ENCODE results near the gene COX19.

The COX19 gene

DNA sequence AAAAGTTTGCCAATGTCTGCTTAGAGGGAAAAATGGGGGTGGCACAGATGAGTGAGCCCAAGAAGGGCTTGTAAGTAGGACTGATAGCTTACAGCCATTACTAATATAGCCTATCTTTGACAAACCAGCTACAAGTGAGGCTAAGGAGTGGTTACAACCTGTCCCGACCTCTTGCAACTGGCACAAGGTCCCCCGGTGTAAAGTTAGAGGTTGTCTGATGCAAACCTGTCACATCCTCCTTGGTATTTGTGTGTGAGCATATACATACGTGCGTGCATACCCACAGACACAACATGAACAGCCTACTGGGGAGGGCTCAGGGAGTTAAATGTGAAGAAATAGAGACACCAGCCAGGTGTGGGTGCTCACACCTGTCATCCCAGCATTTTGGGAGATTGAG, 35.5 kb downstream of the COX19 start:
- DNase-seq: no peak

DNA sequence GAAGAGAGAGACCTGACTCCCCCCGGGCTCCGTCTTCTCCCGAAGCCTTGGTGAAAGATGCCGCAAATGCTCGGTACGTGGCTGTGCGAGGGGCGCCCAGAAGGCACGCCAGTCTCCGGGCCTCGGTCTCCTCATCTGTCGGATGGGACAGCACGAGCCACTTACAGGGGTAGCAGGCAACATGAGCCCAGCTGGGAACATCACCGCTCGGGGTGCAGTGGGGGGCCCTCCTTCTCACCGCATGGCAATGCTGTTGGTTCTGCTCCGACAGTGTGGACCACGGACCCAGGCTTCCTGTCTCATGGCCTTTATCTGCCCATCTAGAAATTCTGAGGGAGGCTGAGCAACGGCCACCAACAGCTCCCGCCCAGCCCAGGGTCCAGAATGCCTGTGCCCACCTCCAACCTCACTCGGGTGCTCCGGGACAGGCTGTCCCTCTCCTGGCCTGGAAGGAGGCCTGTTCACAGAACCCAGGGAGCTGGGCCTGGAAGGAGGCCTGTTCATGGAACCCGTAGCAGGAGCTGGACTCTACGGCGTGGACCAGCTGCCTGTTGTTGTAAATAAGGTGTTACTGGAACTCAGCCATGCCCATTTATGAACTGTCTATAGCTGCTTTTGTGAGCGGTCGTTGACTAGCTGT, 36.7 kb downstream of the COX19 start:
- DNase-seq: no peak

DNA sequence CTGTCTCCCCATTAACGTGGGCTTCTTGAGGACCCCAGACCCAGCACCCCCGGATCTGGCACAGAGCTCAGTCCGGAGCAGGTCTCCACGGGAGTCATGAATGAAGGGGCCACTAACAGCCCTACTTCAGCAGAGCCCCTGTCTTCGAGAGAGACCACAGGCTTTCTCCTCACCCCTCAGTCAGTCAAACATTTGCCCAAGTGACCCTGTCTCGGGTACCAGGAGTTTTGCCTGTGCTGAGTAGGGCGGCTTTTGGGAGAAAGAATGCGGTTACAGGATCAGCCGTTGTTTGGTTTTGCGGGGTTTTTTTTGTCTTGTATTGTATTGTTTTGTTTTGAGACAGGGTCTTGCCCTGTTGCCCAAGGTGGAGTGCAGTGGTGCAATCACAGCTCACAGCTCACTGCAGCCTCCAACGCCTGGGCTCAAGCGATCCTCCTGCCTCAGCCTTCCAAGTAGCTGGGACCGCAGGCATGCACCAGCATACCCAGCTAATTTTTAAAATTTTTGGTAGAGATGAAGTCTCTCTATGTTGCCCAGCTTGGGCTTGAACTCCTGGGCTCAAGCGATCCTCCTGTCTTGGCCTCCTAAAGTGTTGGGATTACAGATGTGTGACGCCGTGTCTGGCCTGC, 37.4 kb downstream of the COX19 start:
- no peak for DNase-seq

DNA sequence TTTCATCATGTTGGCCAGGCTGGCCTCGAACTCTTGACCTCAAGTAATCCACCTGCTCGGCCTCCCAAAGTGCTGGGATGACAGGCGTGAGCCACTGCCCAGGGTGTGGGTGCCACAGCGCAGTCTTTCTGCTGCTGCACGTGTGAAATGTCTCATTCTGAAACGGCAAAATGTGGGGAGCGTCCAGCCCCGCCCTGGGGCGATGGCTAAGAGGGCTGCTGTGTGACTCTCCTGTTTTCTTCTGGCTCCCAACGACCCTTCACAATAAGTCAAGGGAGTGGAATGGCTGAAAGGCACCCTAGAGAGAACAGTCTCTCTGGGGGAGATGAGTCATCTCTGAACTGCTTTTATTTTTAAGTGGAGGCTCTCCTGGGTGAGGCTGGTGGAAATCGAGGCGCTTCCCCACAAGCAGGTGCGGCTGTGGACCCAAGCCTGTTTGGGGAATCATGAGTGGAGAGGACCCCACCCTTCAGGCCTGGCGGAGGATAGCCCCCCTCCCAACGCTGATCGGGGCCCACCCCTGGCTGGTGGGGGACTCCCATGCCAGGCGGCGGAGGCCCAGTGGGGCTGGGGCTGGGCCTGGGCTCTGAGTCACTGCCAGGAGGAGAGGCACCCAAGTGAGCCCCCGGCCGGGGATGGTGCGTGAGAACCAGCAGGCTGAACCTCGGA, 38.8 kb downstream of the COX19 start:
- DNase-seq: no peak

DNA sequence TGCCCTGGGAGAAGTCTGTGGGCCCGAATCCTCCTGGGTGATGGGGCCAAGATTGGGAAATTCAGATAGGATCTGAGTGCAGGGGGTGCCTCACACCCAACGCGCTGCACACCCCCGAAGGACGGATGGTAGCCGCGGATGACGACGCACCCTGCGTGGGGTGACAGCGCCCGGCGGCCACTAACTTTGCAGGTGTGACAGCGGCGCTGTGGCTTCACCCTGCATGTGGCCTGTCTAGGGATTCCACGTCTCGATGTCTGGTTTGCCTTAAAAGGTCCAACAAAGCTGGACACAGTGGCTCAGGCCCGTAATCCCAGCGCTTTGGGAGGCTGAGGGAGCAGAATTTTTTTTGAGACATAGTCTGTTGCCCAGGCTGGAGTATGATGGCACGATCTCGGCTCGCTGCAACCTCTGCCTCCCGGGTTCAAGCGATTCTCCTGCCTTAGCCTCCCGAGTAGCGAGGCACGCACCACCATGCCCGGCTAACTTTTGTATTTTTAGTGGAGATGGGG, 39.4 kb downstream of the COX19 start:
- no peak for DNase-seq

DNA sequence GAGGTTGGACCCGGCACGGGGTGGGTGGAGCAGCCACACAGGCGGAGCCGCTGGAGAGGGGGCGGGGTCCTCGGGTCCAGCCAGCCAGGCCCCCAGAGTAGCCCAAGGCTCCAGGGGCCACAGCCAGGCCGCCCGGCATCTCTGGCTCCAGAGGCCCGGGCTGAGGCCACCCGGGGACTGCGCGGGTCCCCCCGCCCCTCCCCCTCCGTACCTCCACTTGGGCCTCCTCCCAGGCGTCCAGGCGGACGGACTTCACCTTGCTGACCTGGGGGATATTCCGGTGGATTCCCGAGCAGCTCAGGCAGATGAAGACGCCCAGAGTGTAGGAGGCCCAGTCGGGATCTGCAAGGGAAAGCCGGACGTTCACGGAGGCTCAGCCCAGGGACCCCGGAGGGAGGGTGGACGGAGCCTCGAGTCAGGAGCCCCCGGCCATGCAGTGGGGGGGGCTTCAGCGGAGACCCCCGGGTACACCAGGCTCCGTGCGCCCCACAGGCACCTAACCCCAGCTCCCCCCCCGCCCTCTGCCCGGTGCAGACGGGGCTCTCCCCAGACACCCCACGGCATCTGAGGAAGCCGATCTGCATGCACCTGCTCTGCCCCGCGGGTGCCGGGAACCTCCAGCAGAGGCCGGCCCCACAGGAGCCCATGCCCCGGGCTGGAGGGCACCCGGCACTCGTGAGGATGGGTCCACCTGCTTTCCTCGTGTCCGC, 40.0 kb downstream of the COX19 start:
- DNase-seq: no peak

DNA sequence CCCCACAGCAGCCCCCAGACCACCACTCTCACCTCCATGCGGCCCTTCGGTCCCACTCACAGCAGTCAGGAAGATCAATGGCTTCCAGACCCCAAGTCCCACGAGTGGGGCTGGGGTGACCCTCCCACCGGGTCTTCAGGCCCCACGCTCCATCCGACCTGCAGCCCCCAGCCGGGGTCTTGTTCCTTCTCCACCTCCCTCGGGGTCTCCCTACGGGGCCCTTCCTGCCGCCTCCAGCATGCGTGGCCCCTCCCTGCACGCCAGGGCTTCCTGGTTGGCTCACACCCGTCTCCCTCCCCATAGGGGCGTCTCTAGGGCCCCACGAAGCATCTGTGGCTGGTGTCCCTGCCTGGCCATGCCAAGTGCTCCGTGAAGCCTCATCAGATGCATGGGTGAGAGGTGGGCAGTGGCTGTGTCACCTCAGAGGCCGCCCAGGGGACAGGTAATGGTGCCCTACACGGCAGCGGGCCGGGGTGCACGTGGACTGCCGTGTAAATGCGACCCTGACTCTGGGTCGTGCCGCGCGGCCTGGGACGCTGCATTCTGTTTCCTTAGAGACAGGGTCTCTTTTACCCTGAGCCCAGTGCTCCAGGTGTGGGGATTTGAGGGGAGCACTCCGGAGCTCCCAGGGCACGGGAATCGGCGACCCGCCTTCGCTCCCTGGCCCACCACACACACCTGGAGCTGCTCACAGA, 40.7 kb downstream of the COX19 start:
- no peak for DNase-seq

DNA sequence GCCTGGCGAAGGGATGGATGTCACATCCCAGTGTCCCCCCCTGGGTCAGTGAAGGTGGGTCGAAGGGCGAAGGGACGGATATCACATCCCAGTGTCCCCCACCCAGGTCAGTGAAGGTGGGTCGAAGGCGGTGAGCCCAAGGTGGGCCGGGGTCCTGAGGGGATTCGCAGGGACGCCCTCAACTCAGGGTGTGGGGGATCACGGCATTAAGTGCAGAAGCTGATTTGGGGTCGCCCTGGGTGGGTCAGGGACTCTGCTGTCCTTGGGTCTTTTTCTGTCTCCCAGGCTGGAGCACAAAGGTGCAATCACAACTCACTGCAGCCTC, 42.7 kb downstream of the COX19 start:
- DNase-seq: no peak

DNA sequence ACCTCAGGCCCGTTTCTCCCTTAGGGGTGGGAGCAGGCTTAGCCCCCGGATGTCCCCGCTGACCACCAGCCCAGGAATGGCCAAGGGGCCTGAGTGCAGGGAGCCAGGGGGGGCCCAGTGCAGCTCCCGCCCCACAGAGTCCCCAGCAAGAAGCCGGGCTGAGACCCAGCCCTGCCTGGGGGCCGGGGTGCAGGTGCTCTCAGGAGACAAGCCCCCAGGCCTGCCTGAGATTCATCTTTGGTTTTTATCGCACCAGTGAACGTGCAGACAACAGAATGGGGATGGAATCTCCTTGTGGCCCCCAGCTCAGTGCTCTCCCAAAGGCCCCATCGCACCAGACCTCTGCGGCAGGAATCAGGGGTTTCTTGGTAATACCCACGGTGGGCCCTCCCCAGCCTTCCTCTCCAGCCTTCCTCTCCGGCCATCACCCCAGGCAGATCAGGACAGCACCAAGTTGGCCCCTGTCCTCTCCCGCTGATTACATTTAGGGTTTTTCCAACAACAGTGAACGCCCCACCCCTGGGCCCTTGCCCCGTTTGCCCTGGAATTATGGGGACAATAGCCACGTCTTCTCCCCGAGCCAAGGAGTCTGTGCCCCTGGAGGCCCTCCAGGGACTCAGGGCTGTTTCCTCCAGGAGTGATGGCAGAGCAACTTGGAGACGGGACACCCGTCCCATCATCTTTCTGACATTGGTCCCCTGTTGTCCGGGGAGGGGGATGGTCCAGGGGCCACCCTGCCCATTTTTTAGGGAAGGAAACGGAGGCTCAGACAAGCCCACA, 43.3 kb downstream of the COX19 start:
- DNase-seq: no peak

DNA sequence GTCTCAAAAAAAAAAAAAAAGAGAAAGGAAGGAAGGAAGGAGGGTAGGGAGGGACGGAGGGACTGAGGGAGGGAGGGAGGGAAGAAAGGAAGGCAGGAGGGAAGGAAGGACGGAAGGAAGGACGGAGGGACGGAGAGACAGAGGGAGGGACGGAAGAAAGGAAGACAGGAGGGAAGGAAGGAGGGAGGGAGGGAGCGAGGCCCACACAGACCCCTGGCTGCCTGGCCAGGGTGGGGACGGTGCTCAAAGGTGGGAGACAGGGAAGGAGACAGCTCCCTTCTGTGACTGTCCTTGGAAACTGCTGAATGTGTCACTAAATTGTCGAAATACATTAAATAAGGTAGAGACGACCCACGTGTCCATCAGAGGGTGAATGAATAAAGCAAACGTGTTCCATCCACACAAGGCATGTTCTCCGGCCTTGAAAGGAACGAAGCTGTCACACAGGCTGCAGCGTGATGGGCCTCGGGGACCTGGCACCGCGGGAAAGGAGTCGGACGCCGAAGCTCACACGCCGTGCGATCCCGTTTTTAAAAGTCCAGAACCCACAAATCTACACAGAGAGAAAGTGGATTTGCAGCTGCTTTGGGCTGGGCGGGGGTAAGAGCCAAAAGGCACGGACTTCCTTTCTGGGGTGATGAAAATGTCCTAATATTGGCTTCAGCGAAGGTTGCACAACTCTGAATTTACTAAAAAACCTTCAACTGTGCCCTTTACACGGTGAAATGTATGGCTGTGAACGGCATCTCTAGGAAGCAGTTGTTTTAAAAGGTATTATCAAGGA, 44.2 kb downstream of the COX19 start:
- peak; percentile 1 for DNase-seq

DNA sequence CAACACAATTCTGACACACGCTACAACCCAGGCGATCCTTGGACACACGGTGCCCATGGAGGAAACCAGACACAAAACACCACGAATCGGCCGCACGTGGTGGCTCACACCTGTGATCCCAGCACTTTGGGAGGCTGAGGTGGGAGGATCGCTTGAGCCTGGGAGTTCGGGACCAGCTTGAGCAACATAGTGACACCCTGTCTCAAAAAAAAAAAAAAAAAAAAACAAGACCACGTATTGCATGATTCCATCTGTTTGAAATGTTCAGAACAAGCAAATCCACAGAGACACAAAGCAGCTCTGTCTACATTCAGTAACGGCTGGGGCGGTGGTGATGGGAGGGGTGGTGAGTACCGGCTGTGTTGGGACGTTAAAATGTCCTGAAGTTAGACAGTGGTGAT, 46.0 kb downstream of the COX19 start:
- peak; percentile 2 for DNase-seq

DNA sequence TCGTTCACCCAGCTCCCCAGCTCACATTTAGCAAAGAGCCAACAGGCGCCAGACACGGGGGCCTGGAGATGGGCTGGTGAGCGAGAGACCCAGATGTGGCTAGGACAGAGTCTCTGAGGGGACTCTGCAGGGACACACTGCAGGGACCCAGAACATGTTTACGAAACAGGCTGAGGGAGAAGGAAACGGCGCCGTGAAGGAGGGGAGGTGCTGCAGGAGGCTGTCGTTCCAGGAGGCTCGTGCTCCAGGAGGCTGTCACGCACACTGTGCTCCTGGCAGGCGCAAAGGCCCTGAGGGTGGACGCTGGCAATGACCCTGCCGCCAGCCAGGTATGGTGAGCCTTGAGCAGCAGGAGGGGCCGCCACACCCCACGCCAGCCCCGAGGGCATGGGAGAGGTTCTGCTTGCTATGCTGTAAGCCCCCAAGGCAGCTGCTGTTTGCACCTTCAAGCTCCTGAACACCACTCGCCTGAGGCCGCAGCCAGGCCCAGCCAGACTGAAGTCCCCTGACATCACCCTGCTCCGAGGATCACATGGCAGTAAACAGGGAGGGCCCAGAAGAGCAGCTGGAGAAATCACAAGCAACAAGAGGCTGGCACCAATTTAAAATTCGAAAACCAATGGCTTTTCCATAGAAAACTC, 48.2 kb downstream of the COX19 start:
- DNase-seq: peak; percentile 4

DNA sequence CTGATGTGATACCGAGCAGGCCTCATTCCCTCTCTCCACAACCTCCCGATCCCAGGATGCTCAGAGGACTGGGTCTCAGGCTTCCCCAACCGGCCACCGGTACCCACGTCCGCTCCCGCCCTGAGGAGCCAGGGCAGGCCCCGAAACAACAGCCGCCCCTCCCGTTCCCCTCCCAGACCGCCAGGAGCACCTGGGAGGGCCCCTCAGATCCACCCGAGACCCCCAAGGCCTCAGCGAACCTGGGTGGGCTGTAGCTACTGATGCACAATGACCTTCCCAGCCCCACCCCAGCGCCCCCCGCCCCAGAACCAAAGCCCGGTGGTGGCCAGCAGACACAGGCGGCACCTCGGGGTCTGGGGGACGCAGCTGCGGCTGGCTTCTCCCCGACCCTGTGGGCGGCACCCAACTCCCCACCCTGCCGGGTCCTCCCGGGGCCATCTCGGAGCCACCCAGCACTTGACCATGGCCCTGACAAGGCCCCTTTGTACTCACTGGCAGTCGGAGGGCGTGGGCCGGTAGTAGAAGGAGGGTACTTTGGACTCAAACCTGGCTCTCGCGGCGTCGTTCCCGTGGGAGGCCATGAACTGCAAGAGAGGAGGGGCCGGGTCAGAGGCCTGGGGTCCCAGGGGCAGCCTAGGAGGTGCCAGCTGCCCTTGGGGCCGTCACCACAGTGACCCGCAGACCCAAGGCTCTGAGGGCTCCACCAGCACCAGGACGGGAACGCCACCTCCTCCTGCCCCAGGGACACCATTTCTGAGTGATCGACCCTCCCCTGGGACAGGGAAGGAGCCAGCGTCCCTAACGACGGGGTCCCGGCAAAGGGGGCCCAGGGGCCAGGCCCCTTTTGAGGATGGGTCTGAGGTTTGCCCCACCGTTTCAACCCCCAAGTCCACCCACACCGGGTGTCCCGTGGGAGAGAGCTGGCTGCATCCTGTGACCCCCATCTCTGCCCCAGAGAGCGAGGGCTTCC, 49.0 kb downstream of the COX19 start:
- DNase-seq: peak; percentile 10

DNA sequence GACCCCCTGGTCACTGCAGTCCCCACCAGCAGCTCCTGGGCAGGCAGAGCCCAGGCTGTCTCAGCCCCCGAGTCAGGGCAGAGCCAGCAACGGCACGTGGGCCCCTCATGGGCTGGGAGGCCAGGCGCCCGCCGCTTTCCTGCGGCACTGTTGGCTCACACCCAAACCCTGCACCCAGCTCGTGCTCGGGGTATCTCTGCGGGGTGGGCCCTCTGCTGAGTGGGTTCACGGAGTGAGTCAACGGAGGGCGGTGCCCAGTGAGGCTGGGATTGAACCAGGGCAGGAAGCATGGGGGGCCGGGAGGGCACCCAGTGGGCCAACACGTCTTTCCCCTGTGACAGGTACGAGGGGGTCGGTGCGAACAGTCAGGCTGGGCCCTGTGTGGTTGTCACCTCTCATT, 49.7 kb downstream of the COX19 start:
- peak; percentile 11 for DNase-seq

DNA sequence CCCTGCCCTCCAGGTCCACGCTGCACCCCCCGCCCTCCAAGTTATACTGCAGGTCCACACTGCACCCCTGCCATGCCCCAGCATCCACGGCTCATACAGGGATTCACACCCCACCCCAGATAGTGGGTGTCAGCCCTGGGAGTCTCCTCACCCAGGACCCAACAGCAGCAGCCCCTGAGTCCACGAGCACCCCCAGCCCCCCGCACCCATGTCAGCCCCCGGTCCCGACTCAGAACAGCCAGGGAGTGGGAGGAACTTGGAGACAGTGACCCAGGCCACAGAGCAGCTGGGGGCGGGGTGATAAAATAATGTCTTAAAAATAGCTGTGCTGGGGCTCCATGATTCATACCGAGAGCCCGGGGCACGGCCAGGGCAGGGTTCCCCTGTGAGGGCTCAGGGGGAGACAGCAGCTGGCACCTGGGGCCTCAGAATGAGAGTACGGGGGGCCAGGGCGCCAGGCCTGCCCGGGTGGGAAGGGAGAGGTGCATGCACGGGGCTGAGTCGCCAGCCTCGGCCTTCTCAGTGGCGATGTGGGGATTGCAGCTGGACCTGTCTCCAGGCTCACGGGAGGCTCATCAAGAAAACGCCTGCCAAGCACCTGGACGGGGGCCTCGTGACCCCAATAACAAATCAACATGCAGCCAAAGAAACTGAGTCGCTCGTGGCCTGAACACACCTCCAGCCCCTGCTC, 50.7 kb downstream of the COX19 start:
- peak; percentile 37 for DNase-seq

DNA sequence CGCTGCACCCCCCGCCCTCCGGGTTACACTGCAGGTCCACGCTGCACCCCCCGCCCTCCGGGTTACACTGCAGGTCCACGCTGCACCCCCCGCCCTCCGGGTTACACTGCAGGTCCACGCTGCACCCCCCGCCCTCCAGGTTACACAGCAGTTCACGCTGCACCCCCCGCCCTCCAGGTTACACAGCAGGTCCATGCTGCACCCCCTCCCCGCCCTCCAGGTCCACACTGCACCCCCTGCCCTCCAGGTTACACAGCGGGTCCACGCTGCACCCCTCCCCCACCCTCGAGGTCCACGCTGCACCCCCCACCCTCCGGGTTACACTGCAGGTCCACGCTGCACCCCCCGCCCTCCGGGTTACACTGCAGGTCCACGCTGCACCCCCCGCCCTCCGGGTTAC, 51.3 kb downstream of the COX19 start:
- DNase-seq: peak; percentile 3

DNA sequence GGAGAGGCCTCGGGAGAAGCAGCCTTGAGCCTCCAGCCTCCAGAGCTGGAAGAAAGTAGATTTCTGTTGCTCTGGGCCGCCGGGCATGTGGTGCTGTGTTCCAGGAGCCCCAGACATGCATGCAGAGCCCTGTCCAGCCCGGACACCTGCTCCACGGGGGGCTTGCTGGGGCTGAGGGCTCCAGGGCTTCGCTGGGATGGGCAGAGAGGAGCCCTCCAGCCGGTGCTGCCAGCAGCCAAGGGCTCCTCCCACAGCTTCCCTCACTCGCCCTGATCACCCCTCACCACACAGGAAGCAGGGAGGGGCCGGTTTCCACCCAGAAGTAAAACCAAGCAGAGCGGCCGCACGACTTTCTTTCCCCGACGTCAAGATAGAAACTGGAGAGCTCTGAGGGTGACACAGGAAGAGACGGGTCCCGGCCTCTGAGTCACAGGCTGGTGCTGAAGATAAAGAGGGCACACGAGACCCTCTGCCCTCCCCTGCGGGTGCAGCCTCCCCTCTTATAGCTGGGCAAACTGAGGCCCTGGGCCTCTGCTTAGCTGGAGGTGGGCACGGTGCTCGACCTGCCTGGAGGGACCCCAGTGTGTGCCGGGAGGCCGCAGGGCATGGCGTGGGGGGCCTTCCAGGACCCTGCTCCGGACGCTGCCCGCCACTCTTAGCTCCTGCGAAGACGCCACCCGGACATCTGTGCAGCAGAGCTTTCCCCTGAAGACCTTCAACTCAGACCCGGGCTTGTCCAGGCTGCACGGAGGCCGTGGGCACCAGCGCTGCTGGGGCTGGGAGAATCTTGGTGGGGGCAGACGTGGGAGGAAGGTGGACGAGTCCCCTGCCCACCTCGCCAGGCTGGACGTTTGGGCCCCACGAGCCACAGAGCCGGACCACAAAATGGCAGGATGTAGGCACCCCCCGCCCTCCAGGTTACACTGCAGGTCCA, 52.0 kb downstream of the COX19 start:
- DNase-seq: peak; percentile 91

Data from activated naive CD4-positive, alpha-beta T cell treated with anti-CD3 and anti-CD28 coated beads, Interleukin-2, amount 50 U/mL, for 16 hours (primary cell).